ENCODE results near the gene ARFGAP1.

The ARFGAP1 gene

DNA sequence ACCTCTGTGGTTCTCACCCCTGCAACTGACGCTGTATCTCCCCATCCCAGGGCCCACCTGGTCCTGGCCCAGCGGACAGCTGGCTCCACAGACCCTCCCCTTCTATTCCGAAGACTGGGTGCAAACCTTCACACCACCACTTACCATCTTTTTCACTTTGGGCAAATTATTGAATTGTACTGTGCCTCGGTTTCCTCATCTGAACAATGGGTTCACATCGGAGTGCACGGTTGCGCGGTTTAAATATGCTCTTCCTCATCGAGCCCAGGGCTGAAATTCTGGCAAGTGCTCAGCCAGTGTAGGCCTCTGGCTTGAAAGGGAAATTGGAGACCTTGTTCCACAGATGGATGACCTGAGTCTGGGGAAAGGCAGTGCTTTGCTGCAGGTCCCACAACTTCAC is 2.9 kb upstream of the ARFGAP1 start:
- no peak for DNase-seq (ENCODE audit: extremely low spot score)
- CTCF ChIA-PET = no interaction called here

DNA sequence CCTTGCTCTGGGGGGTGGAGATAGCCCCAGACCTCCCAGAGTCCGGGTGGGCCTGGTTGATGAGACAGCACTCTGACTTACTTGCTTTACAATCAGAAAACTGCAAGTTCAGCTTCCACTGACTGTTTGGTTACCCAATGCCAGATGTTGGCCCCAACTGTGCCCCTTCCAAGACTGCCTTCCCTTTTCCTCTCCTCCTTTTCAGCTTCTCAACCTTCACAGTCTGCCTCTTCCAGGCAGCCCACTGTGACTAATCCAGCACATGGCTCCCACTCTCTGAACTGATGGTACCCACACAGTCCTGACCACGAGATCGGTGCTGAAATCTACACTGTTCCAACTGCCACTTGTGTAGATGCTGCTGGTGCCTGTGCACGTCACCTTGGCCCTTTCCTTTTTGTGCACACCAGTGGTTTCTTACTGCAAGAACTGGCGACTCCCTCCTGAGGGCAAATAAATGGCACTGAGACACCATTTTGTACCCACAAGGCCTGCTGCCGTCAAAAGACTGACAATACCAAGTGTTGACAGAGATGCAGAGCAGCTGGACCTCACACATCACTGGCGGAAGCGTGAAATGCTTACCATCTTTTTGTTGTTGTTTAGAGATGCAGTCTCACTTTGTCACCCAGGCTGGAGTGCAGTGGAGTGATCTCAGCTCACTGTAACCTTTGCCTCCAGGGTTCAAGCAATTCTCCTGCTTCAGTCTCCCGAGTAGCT is 1.8 kb upstream of the ARFGAP1 start:
- no peak for DNase-seq (ENCODE audit: extremely low spot score)
- POLR2A ChIA-PET = no interaction called here
- CTCF ChIA-PET = no interaction called here
- no peak for TF ChIP-seq FOXK2 (IDR thresholded peaks at IDR 0.05)
- TF ChIP-seq, protein P1, sequence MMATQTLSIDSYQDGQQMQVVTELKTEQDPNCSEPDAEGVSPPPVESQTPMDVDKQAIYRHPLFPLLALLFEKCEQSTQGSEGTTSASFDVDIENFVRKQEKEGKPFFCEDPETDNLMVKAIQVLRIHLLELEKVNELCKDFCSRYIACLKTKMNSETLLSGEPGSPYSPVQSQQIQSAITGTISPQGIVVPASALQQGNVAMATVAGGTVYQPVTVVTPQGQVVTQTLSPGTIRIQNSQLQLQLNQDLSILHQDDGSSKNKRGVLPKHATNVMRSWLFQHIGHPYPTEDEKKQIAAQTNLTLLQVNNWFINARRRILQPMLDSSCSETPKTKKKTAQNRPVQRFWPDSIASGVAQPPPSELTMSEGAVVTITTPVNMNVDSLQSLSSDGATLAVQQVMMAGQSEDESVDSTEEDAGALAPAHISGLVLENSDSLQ (IDR thresholded peaks at IDR 0.05) = no peak
- no peak for TF ChIP-seq SP1 (IDR thresholded peaks at IDR 0.05)
- TF ChIP-seq FOXA1 (IDR thresholded peaks at IDR 0.05) = no peak
- TF ChIP-seq ZNF384 (IDR thresholded peaks at IDR 0.05) = no peak
- TF ChIP-seq ARNT (IDR thresholded peaks at IDR 0.05) = no peak
- TF ChIP-seq FOXM1 (IDR thresholded peaks at IDR 0.05; ENCODE audit: borderline replicate concordance) = no peak
- no peak for TF ChIP-seq BHLHE40 (IDR thresholded peaks at IDR 0.05; ENCODE audit: borderline replicate concordance)
- no peak for TF ChIP-seq CTBP1 (IDR thresholded peaks at IDR 0.05; ENCODE audit: borderline replicate concordance)
- no peak for TF ChIP-seq LEF1 (IDR thresholded peaks at IDR 0.05; ENCODE audit: borderline replicate concordance)
- no peak for TF ChIP-seq L3MBTL2 (conservative IDR thresholded peaks at IDR 0.05)
- no peak for TF ChIP-seq HDGF (IDR thresholded peaks at IDR 0.05; ENCODE audit: borderline replicate concordance)

More for the DNA sequence above, 2.9 kb upstream of the ARFGAP1 start:
- POLR2A ChIA-PET = no interaction called here
- no peak for TF ChIP-seq SP1 (IDR thresholded peaks at IDR 0.05)
- TF ChIP-seq NFRKB (IDR thresholded peaks at IDR 0.05) = no peak
- TF ChIP-seq ZNF384 (IDR thresholded peaks at IDR 0.05) = no peak

DNA sequence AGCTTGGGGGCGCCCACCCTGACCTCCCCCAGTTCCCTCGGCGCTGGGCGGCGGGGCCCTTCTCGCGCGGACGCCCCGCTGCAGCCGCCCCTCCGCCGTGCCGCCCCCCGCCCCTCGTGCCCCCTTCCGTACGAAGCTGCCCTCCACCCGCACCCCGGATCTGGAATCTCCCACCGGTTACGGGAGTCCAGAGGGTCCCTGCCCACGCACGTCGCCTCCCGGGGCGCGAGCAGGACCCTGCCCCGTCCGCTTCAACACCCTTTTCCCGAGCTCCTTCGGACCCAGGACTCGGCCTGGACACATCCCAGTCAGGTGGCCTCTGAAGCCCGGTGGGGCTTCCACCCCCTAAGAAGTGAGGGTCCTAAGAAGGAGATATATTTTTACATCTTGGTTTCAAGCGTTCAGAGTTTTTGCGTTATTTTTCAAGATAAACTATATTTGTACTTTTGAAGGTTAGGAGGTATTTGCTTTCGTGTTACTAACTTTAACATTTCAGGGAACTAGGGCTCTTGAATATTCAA is 506 bp downstream of the ARFGAP1 start:
- DNase-seq (ENCODE audit: extremely low spot score) = no peak
- ChIA-PET POLR2A (interaction anchor here (1.0 to 1.4 kb wide), 6 partner anchors 12 to 47 kb away, joined by 3 to 6 read pairs (median 3); no protein-coding TSS in a partner anchor), CTCF (interaction anchor here (1.2 to 1.6 kb wide), 2 partner anchors 50 to 75 kb away, joined by 3 to 12 read pairs; no protein-coding TSS in a partner anchor)
- TF ChIP-seq FOXK2 (IDR thresholded peaks at IDR 0.05) = no peak
- TF ChIP-seq, protein P1 (IDR thresholded peaks at IDR 0.05) = no peak
- TF ChIP-seq ZNF384 (IDR thresholded peaks at IDR 0.05) = no peak
- TF ChIP-seq CTBP1 (IDR thresholded peaks at IDR 0.05; ENCODE audit: borderline replicate concordance) = no peak
- TF ChIP-seq NFRKB (IDR thresholded peaks at IDR 0.05) = no peak
- TF ChIP-seq FOXM1 (IDR thresholded peaks at IDR 0.05; ENCODE audit: borderline replicate concordance) = no peak
- no peak for TF ChIP-seq BHLHE40 (IDR thresholded peaks at IDR 0.05; ENCODE audit: borderline replicate concordance)
- no peak for TF ChIP-seq ELF4 (IDR thresholded peaks at IDR 0.05)
- no peak for TF ChIP-seq SUZ12 (IDR thresholded peaks at IDR 0.05)
- no peak for TF ChIP-seq ARNT (IDR thresholded peaks at IDR 0.05)
- TF ChIP-seq L3MBTL2 (conservative IDR thresholded peaks at IDR 0.05) = no peak
- TF ChIP-seq LEF1 (IDR thresholded peaks at IDR 0.05; ENCODE audit: borderline replicate concordance) = no peak
- TF ChIP-seq HDGF (IDR thresholded peaks at IDR 0.05; ENCODE audit: borderline replicate concordance) = no peak
- TF ChIP-seq SP1 (IDR thresholded peaks at IDR 0.05) = no peak
- no peak for TF ChIP-seq TARDBP (IDR thresholded peaks at IDR 0.05)
- no peak for TF ChIP-seq FOXA1 (IDR thresholded peaks at IDR 0.05)

DNA sequence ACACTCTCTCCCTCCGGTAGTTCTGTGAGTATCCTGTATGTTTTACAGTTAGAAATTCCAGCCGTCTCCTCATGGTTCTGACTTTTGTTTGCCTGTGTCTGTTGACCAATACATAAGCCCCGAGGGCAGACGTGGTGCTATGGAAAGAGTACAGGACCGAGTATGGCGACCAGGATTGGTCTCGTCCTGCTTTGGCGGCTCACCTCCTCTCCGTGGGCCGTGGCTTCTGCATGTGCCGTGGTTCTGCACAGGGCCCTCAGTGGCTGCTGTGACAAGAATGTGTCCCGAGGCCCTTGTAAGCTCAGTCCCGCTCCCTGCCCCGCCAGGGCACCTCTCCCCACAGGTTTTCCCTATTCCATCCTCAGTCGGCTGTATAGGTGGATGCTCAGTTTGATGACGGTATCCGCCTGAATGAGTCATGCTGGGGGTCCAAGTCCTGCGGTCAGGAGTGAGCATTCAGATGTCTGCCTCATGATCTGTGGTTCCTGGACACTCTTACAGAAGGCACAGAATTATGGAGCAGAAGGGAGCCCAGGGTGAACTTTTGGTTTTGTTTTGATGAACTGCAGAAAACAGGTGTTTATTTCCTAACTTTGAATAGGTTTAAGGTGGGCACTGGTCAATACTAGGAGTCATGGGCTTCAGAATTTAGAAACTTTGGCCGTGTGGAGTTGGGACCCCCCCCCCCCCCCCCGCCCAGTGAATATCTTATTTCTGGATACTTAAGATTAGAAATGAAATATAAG is 1.2 kb downstream of the ARFGAP1 start:
- ChIA-PET POLR2A (interaction anchor here (1.4 kb wide), 1 partner anchor 18 kb away, joined by 6 read pairs; no protein-coding TSS in a partner anchor), CTCF (no interaction called here)
- DNase-seq (ENCODE audit: extremely low spot score) = no peak
- TF ChIP-seq, protein P1 (IDR thresholded peaks at IDR 0.05) = no peak
- no peak for TF ChIP-seq ARNT (IDR thresholded peaks at IDR 0.05)
- TF ChIP-seq TARDBP (IDR thresholded peaks at IDR 0.05) = no peak
- no peak for TF ChIP-seq FOXA1 (IDR thresholded peaks at IDR 0.05)
- TF ChIP-seq HDGF (IDR thresholded peaks at IDR 0.05; ENCODE audit: borderline replicate concordance) = no peak
- no peak for TF ChIP-seq CTBP1 (IDR thresholded peaks at IDR 0.05; ENCODE audit: borderline replicate concordance)
- TF ChIP-seq NFRKB (IDR thresholded peaks at IDR 0.05) = no peak
- no peak for TF ChIP-seq FOXM1 (IDR thresholded peaks at IDR 0.05; ENCODE audit: borderline replicate concordance)
- TF ChIP-seq SP1 (IDR thresholded peaks at IDR 0.05) = no peak
- TF ChIP-seq LEF1 (IDR thresholded peaks at IDR 0.05; ENCODE audit: borderline replicate concordance) = no peak
- TF ChIP-seq ZNF384 (IDR thresholded peaks at IDR 0.05) = no peak
- no peak for TF ChIP-seq L3MBTL2 (conservative IDR thresholded peaks at IDR 0.05)
- TF ChIP-seq ELF4 (IDR thresholded peaks at IDR 0.05) = no peak
- TF ChIP-seq SUZ12 (IDR thresholded peaks at IDR 0.05) = no peak
- no peak for TF ChIP-seq BHLHE40 (IDR thresholded peaks at IDR 0.05; ENCODE audit: borderline replicate concordance)

DNA sequence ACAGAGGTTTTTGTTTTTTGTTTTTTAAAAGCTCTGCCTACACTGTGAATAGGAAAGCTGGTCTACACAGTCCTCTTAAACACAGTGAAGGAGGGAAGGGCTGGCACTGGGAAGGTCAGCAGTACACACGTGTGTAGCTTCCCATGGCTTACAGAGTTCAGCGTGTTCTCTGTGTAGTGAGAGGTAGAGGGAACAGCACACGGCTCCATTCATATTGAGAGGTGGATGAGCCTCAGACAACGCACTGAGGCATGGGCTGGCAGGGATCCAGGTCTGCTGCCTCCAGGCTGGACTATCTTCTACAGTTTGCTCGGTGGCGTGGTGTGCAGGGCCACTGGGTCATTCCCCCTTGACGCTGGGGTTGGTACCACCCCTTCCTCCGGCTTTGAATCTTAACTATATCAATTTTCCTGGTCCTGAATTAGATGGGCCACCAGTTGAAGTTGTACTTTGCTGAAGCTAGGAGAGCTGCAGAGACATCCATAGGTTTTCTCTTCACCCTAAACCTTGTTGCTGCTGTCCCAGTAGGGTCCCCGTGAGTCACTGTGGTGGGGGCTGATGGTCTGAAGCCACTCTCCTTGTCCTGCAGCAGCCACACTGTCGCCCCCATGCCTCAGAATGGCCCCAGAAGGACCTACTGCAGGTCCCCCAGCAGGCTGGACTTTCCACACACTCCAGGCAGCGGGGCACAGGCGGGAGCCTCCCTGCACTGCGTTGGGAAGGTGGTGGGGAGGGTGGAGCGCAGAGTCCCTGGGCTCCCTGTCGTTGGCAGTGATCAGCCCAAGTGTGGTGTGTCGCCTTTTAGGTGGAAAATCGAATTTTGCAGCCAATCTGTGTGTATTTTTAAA is 2.0 kb downstream of the ARFGAP1 start:
- TF ChIP-seq L3MBTL2 (conservative IDR thresholded peaks at IDR 0.05) (no peak), FOXM1 (IDR thresholded peaks at IDR 0.05; ENCODE audit: borderline replicate concordance) (no peak), ZNF384 (IDR thresholded peaks at IDR 0.05) (no peak), ELF4 (IDR thresholded peaks at IDR 0.05) (no peak), ARNT (IDR thresholded peaks at IDR 0.05) (no peak), FOXK2 (IDR thresholded peaks at IDR 0.05) (no peak), HDGF (IDR thresholded peaks at IDR 0.05; ENCODE audit: borderline replicate concordance) (no peak), NFRKB (IDR thresholded peaks at IDR 0.05) (no peak), SUZ12 (IDR thresholded peaks at IDR 0.05) (no peak), BHLHE40 (IDR thresholded peaks at IDR 0.05; ENCODE audit: borderline replicate concordance) (no peak), LEF1 (IDR thresholded peaks at IDR 0.05; ENCODE audit: borderline replicate concordance) (no peak), SP1 (IDR thresholded peaks at IDR 0.05) (no peak), FOXA1 (IDR thresholded peaks at IDR 0.05) (no peak), TARDBP (IDR thresholded peaks at IDR 0.05) (no peak), CTBP1 (IDR thresholded peaks at IDR 0.05; ENCODE audit: borderline replicate concordance) (no peak)
- TF ChIP-seq, protein P1 (IDR thresholded peaks at IDR 0.05) = no peak
- ChIA-PET CTCF (no interaction called here), POLR2A (no interaction called here)
- no peak for DNase-seq (ENCODE audit: extremely low spot score)
